HCT116 (cell line): ENCODE data around the gene FAM124B. TPM values are rescaled to one million over a fixed set of nuclear protein-coding genes. Genes with fewer than 3 reads are reported as not detected.

ENCODE experiments used
- ATAC-seq: fragments of 200-7000 bp; cut with Tn5 transposase; 2 replicates; pipeline ENCODE4 v1.9.1; 2020; ENCODE audit warnings: mild to moderate bottlenecking, moderate library complexity
- BruUV-seq: library from RNA; stranded (reverse); fragments of 400-500 nt; replicated peaks from 2 replicates; lab custom pipeline; 2021; lab: Mats Ljungman, UMichigan
- CTCF ChIA-PET: fragments of 300-600 bp; sonication (Branson Sonifier 250); formaldehyde crosslinking; loops from one replicate; lab custom pipeline; 2021; ENCODE audit warnings: antibody characterized with exemption; lab: Charles Lee
- POLR2A ChIA-PET: fragments of 300-600, 350-600 bp; sonication (Branson Sonifier 250); formaldehyde crosslinking; loops from one replicate; lab custom pipeline; 2021; ENCODE audit warnings: antibody characterized with exemption; lab: Charles Lee
- RAD21 ChIA-PET, 2 experiments: fragments of 300-600 bp; sonication (Branson Sonifier 250); formaldehyde crosslinking; loops; one replicate each; lab custom pipeline; 2023; ENCODE audit warnings: low total read pairs in 2 of 2; ENCODE audit not compliant: uncharacterized antibody in 2 of 2, unreplicated experiment in 2 of 2, low non-redundant PET in 1 of 2; lab: Charles Lee
- DNase-seq: peaks from one replicate; pipeline ENCODE4 v3.0.0-alpha.2; 2010; ENCODE audit warnings: low read depth, low spot score
- H2AFZ ChIP-seq: fragments of 200-600 bp; shearing (Covaris generic), sonication (generic); 2 replicates; pipeline ENCODE4 v1.6.1; 2017; ENCODE audit warnings: low read depth, mixed run types, mixed read lengths, antibody characterized with exemption, low read length; ENCODE audit not compliant: poor library complexity, severe bottlenecking
- H3K27ac ChIP-seq: 2 replicates; pipeline ENCODE4 v1.5.1; 2012; ENCODE audit warnings: low read depth, low read length
- H3K27me3 ChIP-seq: fragments of 200-600 bp; sonication (generic); 2 replicates; pipeline ENCODE4 v1.6.1; 2016; ENCODE audit warnings: mixed run types, low read length, mixed read lengths; ENCODE audit not compliant: insufficient read depth
- H3K36me3 ChIP-seq, 2 experiments: fragments of 200-500 bp in 1 of 2; fragments of 200-600 bp in 1 of 2; sonication (Bioruptor generic) in 1 of 2; sonication (generic) in 1 of 2; 2 replicates each; pipeline versions ENCODE4 v1.5.1 to v1.6.1; 2014 to 2016; ENCODE audit warnings: low read length in 2 of 2, inconsistent platforms in 1 of 2, mixed read lengths in 1 of 2, mixed run types in 1 of 2; ENCODE audit not compliant: insufficient read depth in 2 of 2, control insufficient read depth in 1 of 2
- H3K4me1 ChIP-seq, 2 experiments: fragments of 200-600 bp in 1 of 2; sonication (generic) in 1 of 2; 2 replicates each; pipeline versions ENCODE4 v1.5.1 to v1.6.1; 2012 to 2017; ENCODE audit warnings: low read length in 2 of 2, inconsistent platforms in 1 of 2, mild to moderate bottlenecking in 1 of 2, mixed read lengths in 1 of 2, mixed run types in 1 of 2, moderate library complexity in 1 of 2; ENCODE audit not compliant: insufficient read depth in 2 of 2, control insufficient read depth in 1 of 2
- H3K4me2 ChIP-seq: fragments of 200-600 bp; sonication (generic); 2 replicates; pipeline ENCODE4 v1.6.1; 2017; ENCODE audit warnings: mixed run types, low read length, mixed read lengths
- H3K4me3 ChIP-seq, 2 experiments: fragments of 200-600 bp in 1 of 2; sonication (generic) in 1 of 2; replicated peaks in 1 of 2; 2 replicates each; pipeline ENCODE4 v1.5.1; 2011 to 2016; ENCODE audit warnings: low read length in 2 of 2, control low read depth in 1 of 2, low read depth in 1 of 2, mild to moderate bottlenecking in 1 of 2, mixed read lengths in 1 of 2, mixed run types in 1 of 2
- H3K79me2 ChIP-seq: fragments of 200-600 bp; sonication (generic); 2 replicates; pipeline ENCODE4 v1.6.1; 2017; ENCODE audit warnings: mild to moderate bottlenecking, mixed run types, low read length, moderate library complexity, mixed read lengths; ENCODE audit not compliant: insufficient read depth
- H3K9ac ChIP-seq: fragments of 200-600 bp; sonication (generic); 2 replicates; pipeline ENCODE4 v1.6.1; 2016; ENCODE audit warnings: low read length, mixed read lengths
- H3K9me2 ChIP-seq: fragments of 200-600 bp; sonication (generic), shearing (Covaris generic); 2 replicates; pipeline ENCODE4 v1.6.1; 2017; ENCODE audit warnings: mixed run types, mild to moderate bottlenecking, moderate library complexity; ENCODE audit not compliant: insufficient read depth
- H3K9me3 ChIP-seq, 2 experiments: fragments of 200-500 bp in 1 of 2; fragments of 200-600 bp in 1 of 2; sonication (Bioruptor generic) in 1 of 2; sonication (generic) in 1 of 2; 2 replicates each; pipeline ENCODE4 v1.6.1; 2014 to 2017; ENCODE audit warnings: low read length in 2 of 2, mixed read lengths in 2 of 2, inconsistent platforms in 1 of 2, low read depth in 1 of 2, mild to moderate bottlenecking in 1 of 2, mixed run types in 1 of 2, moderate library complexity in 1 of 2; ENCODE audit not compliant: control insufficient read depth in 1 of 2, insufficient read depth in 1 of 2
- H4K20me1 ChIP-seq: fragments of 200-600 bp; sonication (generic), shearing (Covaris generic); 2 replicates; pipeline ENCODE4 v1.6.1; 2017; ENCODE audit warnings: mixed run types, mild to moderate bottlenecking, moderate library complexity; ENCODE audit not compliant: insufficient read depth
- CBX3 ChIP-seq: IDR thresholded peaks from 2 replicates; pipeline ENCODE4 v1.6.1; 2012; ENCODE audit warnings: low read depth
- CTCF ChIP-seq, 3 experiments: fragments of 200-600 bp in 1 of 3; sonication (generic) in 1 of 3; IDR thresholded peaks in 2 of 3; conservative IDR thresholded peaks in 1 of 3; 2 replicates each; pipeline ENCODE4 v1.5.1; 2012 to 2017; ENCODE audit warnings: low read depth in 2 of 3, low read length in 2 of 3, antibody characterized with exemption in 1 of 3, borderline replicate concordance in 1 of 3, control low read depth in 1 of 3, mild to moderate bottlenecking in 1 of 3, mixed read lengths in 1 of 3, mixed run types in 1 of 3, moderate library complexity in 1 of 3; ENCODE audit not compliant: insufficient read depth in 1 of 3
- EGR1 ChIP-seq: IDR thresholded peaks from 2 replicates; pipeline ENCODE4 v1.6.1; 2012; ENCODE audit warnings: low read depth
- ELF1 ChIP-seq: IDR thresholded peaks from 2 replicates; pipeline ENCODE4 v1.6.1; 2012; ENCODE audit warnings: low read depth, borderline replicate concordance
- EZH2 ChIP-seq: fragments of 200-600 bp; sonication (generic); IDR thresholded peaks from 2 replicates; pipeline ENCODE4 v1.6.1; 2017; ENCODE audit warnings: antibody characterized with exemption, mixed run types
- EZH2phosphoT487 ChIP-seq: fragments of 200-600 bp; IDR thresholded peaks from 2 replicates; pipeline ENCODE4 v1.6.1; 2018; ENCODE audit warnings: antibody characterized with exemption, borderline replicate concordance
- FOSL1 ChIP-seq: IDR thresholded peaks from 2 replicates; pipeline ENCODE4 v1.6.1; 2012; ENCODE audit warnings: low read depth
- JUND ChIP-seq: IDR thresholded peaks from 2 replicates; pipeline ENCODE4 v1.6.1; 2012
- MAX ChIP-seq: IDR thresholded peaks from 2 replicates; pipeline ENCODE4 v1.6.1; 2012
- POLR2A ChIP-seq: IDR thresholded peaks from 2 replicates; pipeline ENCODE4 v1.7.0; 2011; ENCODE audit warnings: borderline replicate concordance; ENCODE audit not compliant: insufficient read depth, insufficient read length; ENCODE audit errors: extremely low read depth
- POLR2AphosphoS5 ChIP-seq: IDR thresholded peaks from 2 replicates; pipeline ENCODE4 v1.6.1; 2011; ENCODE audit warnings: mild to moderate bottlenecking, low read depth, low read length, moderate library complexity
- REST ChIP-seq: IDR thresholded peaks from 2 replicates; pipeline ENCODE4 v1.6.1; 2012; ENCODE audit warnings: low read depth
- SP1 ChIP-seq: IDR thresholded peaks from 2 replicates; pipeline ENCODE4 v1.6.1; 2012; ENCODE audit warnings: low read depth
- SRF ChIP-seq: IDR thresholded peaks from 2 replicates; pipeline ENCODE4 v1.6.1; 2012; ENCODE audit warnings: low read depth
- TCF7L2 ChIP-seq: IDR thresholded peaks from 2 replicates; pipeline ENCODE4 v1.7.0; 2011; ENCODE audit warnings: borderline replicate concordance, inconsistent platforms; ENCODE audit not compliant: insufficient read depth, insufficient read length; ENCODE audit errors: extremely low read depth
- YY1 ChIP-seq: IDR thresholded peaks from 2 replicates; pipeline ENCODE4 v1.6.1; 2011; ENCODE audit warnings: low read length, low read depth, moderate library complexity, mild to moderate bottlenecking; ENCODE audit not compliant: insufficient replicate concordance; ENCODE audit errors: extremely low read depth
- ZFX ChIP-seq: fragments of 450-650 bp; IDR thresholded peaks from 2 replicates; pipeline ENCODE4 v1.6.1; 2017
- intact Hi-C: fragments of 100-400 bp; cut with micrococcal nuclease; formaldehyde crosslinking; loops from 2 replicates; pipeline ENCODE4 v1.10.0; 2022
- total RNA-seq: library from RNA; stranded (reverse); gene quantifications from one replicate; pipeline ENCODE4 v1.2.1, GENCODE V29; 2021; ENCODE audit not compliant: unreplicated experiment

FAM124B gene
- total RNA-seq, 1 experiment from 2014 or later = not detected

- no peak for TF ChIP-seq YY1
- TF ChIP-seq POLR2A = no peak
- TF ChIP-seq FOSL1 = no peak
- no peak for TF ChIP-seq CBX3
- no peak for TF ChIP-seq POLR2AphosphoS5
- no peak for TF ChIP-seq EZH2phosphoT487
- no peak for TF ChIP-seq CTCF (IDR thresholded peaks at IDR 0.05 in 2 of 3, conservative IDR thresholded peaks at IDR 0.05 in 1 of 3; ENCODE audit: borderline replicate concordance in 1 of 3, insufficient read depth in 1 of 3, low read depth in 2 of 3, low read length in 2 of 3)
- no peak for TF ChIP-seq SP1
- TF ChIP-seq EGR1 = no peak
- no peak for TF ChIP-seq EZH2
- TF ChIP-seq ZFX = no peak
- TF ChIP-seq SRF = no peak
- no peak for TF ChIP-seq JUND
- no peak for TF ChIP-seq MAX
- no peak for TF ChIP-seq ELF1
- TF ChIP-seq REST = no peak
- TF ChIP-seq TCF7L2 = no peak
- Histone ChIP-seq H3K4me3 (no peak overlapping the region), H3K4me2 (no peak overlapping the region), H3K79me2 (no peaks in the 10 kb centered on the region), H3K4me1 (no peaks in the 10 kb centered on the region), H3K27ac (no peak overlapping the region), H3K9me3 (0 out of 4 replicates have a peak, but pooled peaks cover 0 to 6% of the 10 kb centered on the region in 2 experiments), H3K36me3 (no peaks in the 10 kb centered on the region), H4K20me1 (no peaks in the 10 kb centered on the region), H3K9me2 (no peaks in the 10 kb centered on the region), H3K27me3 (no peaks in the 10 kb centered on the region), H3K9ac (no peak overlapping the region), H2AFZ (no peak overlapping the region)
- intact Hi-C loops = no loop called here
- ChIA-PET RAD21 (no interaction called here), POLR2A (no interaction called here), CTCF (no interaction called here)
- DNase-seq (no peak), ATAC-seq (no peak)
- BruUV-seq = no TSS peak
Measured at GRCh38 chr2:224405841-224406370, 4.0 kb upstream of the FAM124B start.
